HG03196 (cell line): ENCODE data around the gene APAF1.

Experiments used
- ATAC-seq: cut with Tn5 transposase; IDR thresholded peaks from one replicate; pipeline ENCODE4 v1.9.1; 2021; ENCODE audit not compliant: unreplicated experiment

Gene APAF1

DNA sequence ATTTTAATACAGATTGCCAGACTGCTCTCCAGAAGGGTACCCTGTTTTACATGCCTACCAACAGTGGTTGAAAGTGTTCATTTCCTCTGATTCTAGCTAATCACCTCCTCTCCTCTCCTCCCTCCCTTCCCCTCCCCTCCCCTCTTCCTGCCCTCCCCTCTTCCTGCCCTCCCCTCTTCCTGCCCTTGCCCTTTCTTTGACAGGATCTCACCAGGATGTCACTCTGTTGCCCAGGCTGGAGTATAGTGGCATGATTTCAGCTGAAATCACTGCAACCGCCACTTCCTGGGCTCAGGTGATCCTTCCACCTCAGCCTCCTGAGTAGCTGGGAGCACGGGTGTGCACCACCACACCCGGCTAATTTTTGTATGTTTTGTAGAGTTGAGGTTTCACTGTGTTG lies 24.7 kb downstream of the APAF1 start:
- ATAC-seq, result no peak

GRCh38 chr12:98671459-98671858 lies 26.4 kb downstream of the APAF1 start:
- no peak for ATAC-seq

- no peak for ATAC-seq
Measured at GRCh38 chr12:98674841-98675240, 29.8 kb downstream of the APAF1 start.

GRCh38 chr12:98678236-98678945 lies 33.3 kb downstream of the APAF1 start:
- no peak for ATAC-seq

GRCh38 chr12:98678946-98679610 lies 34.0 kb downstream of the APAF1 start:
- no peak for ATAC-seq

GRCh38 chr12:98679611-98680005 lies 34.5 kb downstream of the APAF1 start:
- ATAC-seq, result no peak

GRCh38 chr12:98684199-98684598 lies 39.1 kb downstream of the APAF1 start:
- ATAC-seq, result no peak

- no peak for ATAC-seq
Measured at GRCh38 chr12:98686603-98687002, 41.5 kb downstream of the APAF1 start.

DNA sequence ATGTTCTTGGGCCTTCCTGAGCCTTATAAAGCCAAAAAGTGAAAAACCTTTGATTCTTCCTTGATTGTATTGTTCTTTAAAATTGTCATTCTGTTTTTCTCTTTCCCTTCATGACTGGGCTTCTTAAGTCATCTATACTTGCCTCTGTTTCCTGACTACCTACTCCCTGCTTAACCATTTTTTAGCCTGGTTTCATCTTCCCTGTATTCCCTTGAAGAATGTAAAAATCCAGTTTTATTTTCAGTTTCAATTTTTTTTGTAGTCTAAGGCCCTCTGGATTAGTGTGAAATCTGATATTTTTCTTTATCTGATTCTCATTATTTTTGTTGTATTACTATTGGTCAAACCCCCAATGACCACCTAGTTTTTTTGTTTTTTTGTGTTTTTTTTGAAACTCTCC lies 46.3 kb downstream of the APAF1 start:
- ATAC-seq, result no peak

DNA sequence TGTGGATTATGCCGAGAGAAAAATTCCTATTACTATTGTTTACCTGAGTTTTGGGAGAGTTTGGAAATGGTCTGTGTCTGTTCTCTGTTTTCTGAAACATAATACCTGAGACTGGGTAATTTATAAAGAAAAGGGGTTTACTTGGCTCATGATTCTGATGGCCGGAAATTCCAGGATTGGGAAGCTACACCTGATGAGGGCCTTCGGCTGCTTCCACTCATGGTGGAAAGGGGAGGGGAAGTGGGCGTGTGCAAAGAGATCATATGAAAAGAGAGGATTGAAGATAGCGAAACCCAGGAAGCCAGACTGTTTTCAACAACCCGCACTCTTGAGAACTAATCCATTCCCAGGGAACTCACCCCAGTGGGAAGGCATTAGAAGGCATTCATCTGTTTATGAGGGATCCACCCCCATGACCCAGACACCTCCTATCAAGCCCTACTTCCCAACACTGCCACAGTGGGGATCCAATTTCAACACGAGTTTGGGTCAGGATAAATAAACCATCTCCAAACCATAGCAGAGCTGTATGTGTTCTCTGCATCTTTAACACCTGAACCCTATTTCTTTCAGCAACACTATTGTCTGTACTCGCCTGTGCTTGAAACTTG lies 51.1 kb downstream of the APAF1 start:
- no peak for ATAC-seq

DNA sequence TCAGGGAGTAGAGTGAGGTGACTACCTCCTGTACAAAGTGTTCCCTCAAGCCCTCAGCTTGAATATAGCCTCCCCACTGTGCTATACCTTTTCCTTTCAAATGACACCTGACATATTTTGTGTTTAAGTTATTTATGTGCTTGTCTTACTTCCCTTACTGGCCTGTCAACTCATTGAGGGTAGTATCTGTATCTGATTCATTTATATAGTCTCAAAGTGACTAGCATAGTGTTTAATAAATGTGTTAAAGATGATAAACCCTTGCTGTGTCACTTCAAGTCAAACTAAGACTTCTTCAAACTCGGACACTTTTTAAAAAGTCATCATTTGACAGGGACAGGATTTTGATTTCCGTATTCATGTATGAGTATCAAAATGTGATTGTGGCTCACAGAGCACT lies 52.1 kb downstream of the APAF1 start:
- ATAC-seq, result no peak

DNA sequence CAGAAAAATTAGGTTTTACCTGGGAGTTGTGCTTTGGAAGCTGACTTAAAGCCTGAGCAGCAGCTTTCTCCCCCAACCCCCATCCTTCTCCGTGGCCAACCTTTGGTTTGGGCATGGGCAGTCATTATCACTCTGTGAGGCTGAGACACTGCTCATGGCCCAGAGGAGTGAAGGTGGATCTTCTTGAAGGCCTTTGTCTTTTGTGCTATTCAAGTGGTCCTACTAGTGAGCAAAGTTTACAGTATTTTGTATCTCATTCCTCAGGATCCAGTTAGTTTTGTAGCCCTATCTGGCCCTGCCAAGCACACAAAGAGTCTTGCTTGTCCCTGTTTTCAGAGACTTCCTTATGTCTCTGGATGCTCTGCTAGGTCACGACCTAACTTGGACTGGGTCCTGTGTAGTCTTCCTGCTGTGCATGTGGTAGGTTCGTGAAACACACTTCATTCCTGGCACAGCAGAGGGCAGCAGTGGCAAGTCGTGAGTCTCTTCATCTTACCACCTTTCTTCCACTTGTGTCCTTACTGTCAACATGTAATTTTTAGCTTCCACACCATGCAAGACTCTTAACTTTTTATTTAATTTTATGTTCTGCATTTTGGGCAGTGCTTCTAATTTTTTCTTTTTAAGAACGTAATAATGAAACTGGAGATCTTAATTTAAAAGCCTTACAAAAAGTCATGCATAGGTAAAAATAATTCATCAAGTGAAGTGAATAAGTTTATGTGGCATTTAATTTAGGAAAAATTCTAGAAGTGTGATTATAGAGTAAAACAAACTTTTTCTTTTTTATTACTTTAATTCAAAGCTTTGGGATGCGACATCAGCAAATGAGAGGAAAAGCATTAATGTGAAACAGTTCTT lies 53.7 kb downstream of the APAF1 start:
- ATAC-seq, result peak; percentile 94

DNA sequence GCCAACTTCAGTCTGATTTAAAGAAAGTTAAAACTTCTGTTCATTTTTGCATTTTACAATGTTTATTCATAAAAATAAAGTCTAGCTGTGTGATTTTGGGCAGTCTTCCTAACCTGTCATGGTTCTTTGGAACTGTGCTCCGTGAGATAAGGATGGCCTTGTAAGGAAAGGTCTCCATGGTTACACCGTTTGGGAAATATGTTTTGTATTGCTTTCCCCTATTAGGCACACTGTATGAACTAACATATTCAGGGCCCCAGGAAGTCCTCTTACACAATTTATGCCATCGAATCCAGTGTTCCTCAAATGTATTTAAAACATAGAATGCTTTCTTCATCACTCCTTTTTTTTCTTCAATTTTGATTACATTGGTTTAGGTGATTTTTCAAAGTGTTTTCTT lies 54.5 kb downstream of the APAF1 start:
- ATAC-seq, result no peak

DNA sequence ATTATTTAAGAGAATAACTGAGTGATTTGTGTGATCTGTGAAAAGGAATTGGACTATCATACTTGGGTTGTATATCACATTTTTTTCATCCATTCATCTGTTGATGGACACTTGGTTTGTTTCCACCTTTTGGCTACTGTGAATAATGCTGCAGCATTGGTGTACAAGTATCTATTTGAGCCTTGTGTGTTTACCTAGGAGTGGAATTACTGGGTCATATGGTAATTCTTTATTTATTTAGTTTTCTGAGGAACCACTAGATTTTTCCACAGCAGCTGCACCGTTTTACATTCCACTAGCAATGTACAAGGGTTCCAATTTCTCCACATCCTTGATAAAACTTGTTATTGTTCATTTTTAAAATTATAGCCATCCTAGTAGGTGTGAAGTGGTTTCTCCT lies 56.1 kb downstream of the APAF1 start:
- no peak for ATAC-seq

DNA sequence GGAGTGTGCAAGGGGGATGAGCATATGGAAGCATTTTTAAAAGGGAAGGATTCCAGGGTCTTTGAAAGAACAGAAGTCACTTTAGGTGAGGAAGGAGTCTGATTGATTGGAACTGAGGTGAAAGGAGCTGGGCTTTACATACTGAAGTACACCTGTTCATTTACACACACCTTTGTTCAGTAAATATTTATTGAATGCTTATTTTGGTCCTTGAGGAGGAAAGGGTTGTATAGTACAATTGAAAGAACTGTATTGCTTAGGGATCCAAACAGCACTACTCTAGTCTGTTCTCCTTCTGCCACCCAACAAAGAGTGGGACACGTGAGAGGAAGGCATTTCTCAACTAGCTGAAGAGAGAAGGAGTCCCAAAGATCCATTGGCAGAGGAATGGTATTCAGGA lies 63.9 kb downstream of the APAF1 start:
- ATAC-seq, result no peak

DNA sequence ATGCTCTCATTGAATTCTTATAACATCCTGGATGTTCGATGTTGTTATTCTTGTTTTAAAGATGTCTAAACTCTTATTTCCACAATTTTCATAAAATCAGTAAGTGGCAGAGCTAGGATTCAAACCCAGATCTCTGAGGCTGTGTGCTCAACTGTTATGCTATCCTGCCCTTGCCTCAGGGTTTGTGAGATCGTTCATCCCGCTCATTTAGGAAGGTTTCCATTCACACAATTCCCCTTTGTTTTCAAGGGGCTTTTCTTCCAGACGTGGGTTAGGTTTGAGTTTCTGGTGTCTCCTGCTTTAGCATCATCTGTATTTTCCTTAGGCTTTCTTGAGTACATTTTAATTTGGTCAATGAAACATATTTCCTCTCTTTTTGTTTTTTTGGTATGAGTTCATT lies 69.3 kb downstream of the APAF1 start:
- no peak for ATAC-seq

DNA sequence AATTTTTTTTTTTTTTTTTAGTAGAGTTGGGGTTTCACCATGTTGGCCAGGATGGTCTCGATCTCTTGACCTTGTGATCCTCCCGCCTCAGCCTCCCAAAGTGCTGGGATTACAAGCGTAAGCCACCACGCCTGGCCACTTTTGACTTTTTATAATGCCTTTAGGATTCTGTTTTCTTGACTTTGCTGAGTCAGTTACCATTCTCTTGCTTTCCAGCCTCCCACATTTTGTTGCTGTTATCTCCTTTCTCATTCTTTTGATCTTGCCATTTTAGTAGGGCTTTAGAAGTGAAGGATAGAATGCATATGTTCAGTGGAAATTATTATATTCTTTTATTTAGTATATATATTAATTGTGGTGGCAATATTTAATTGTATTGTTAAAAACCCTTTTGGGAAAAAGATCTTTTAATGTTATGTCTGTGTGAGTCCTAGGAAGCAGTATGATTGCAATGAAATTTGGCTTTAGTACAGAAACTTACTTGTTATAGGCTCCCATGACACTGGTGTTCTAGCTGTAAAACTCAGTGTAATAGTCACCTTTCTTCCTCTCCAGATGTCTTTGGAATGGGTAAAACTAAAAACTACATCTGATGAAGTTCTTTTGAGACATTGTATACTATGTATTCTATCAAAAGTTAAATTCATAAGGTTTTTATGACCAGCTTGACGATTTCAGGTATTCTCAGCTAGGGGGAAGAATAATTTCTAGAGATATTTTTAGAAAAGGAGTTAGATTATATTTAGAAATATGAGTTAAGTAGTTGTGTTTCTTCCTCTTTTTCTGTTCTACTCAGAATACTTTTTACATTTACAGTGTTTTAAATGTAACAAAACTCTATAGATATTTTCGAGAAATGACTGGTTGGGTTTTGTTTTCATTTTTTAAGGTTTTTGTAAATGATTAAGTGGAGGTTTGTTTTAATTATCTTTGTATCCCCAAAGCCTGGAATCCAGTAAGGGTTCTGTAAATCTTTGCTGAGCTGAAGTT lies 74.7 kb downstream of the APAF1 start:
- ATAC-seq, result no peak

- no peak for ATAC-seq
Measured at GRCh38 chr12:98721204-98721702, 76.2 kb downstream of the APAF1 start.

DNA sequence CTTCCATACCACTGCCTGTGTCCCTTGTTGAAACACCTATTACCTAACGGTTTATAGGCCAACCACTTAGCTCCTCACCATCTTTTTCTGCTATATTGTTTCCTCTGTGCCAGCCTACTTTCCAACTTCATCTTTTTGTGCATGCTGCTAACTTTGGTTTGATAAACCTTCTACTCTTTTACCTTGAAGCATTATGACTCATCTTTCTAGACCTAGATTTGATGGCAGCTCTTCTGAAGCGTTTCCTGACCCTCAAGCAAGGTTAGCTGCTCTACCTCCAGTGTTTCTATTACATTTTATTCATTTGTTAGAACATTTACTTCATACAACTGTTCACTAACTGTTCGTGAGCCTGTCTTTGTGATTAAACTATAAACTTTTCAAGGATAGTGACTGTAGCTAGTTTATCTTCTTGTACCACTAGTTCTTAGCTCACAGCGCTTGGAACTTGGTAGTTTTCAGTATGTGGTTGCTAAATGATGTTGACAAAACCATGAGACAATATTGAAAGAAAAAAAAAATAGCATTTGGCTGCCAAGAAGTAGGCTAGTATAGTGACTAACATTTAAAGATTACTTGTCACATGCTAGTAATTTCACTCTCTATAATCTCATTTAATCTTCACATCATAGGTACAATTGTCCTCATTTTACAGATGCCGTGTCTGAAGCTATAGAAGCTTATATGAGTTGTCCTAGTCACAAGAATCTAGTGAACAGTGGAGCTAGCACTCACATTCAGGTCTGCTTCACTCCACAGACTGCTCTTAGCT lies 79.5 kb downstream of the APAF1 start:
- no peak for ATAC-seq
